DOHH2 (cell line): ENCODE data around the gene MGMT.

Experiments
- CTCF ChIP-seq: fragments of 200-600 bp; sonication (generic); IDR thresholded peaks from one replicate; pipeline ENCODE4 v1.5.1; 2014; ENCODE audit warnings: antibody characterized with exemption, mild to moderate bottlenecking, low read depth, low read length; ENCODE audit not compliant: poor library complexity, severe bottlenecking
- EZH2phosphoT487 ChIP-seq: fragments of 200-600 bp; sonication (generic); IDR thresholded peaks from 2 replicates; pipeline ENCODE4 v1.6.1; 2017; ENCODE audit warnings: borderline replicate concordance, mild to moderate bottlenecking, antibody characterized with exemption, low read length, moderate library complexity, mixed read lengths

- TF ChIP-seq EZH2phosphoT487 (no peak), CTCF (no peak)
Observed at GRCh38 chr10:129472696-129473555, 5.9 kb downstream of the MGMT start.
